Mononuclear cell (primary cell): ENCODE data around the gene ARL6IP4. TPM values are rescaled to one million over a fixed set of nuclear protein-coding genes. Genes with fewer than 3 reads are reported as not detected.

ENCODE experiments used
- H3K27me3 ChIP-seq: 2 replicates; pipeline ENCODE4 v1.6.0; 2011; ENCODE audit warnings: low read length, control low read depth; ENCODE audit not compliant: insufficient read depth
- H3K4me1 ChIP-seq: 2 replicates; pipeline ENCODE4 v1.5.1; 2011; ENCODE audit warnings: mild to moderate bottlenecking, low read length, control low read depth; ENCODE audit not compliant: insufficient read depth
- H3K4me3 ChIP-seq: 2 replicates; pipeline ENCODE4 v1.5.1; 2011; ENCODE audit warnings: mild to moderate bottlenecking, low read length, moderate library complexity
- H3K9me3 ChIP-seq: 2 replicates; pipeline ENCODE4 v1.5.1; 2011; ENCODE audit warnings: low read depth, mild to moderate bottlenecking, control low read depth, low read length
- total RNA-seq: library from RNA; depleted of rRNA; stranded (reverse); fragments of >200 nt; gene quantifications from one replicate; pipeline ENCODE4 v1.2.3, GENCODE V29; 2012

Gene ARL6IP4
- total RNA-seq, 1 donor: 123 TPM

DNA sequence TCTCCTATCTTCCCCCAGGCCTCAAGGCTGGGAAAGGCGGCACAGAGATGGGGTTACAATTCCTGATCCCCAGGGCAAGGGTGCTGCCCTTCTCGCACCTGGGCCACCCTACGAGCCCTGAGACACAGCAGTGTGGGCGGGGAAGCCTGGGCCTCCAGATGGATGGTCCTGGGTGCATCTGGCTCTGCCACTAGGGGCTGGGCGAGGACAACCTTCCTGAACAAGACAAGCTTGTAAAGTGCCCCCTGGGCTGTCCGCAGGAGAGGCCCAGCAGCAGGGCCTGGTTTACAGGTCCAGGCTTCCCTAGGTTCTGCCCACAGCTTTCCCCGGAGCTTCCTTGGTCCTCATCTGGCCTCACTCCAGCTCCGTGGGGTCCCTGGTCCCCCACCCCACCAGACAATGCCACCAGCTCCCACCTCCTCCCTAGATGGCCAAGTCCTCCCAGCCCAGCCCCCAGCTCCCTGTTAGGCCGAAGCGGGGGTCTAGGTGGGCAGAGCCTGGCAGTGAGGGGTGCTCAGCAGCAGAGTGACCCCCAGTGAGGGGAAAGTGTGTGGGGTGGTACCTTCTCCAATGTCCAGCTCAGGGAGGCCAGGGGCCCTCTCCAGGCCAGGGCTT is 8.9 kb downstream of the ARL6IP4 start:
- no peaks in the 10 kb centered on the region for H3K9me3 ChIP-seq
- H3K4me1 ChIP-seq: peaks cover 10% of the 10 kb centered on the region
- H3K27me3 ChIP-seq: no peaks in the 10 kb centered on the region
- no peak overlapping the region for H3K4me3 ChIP-seq

- no peaks in the 10 kb centered on the region for H3K27me3 ChIP-seq
- H3K9me3 ChIP-seq: no peaks in the 10 kb centered on the region
- peaks cover 4% of the 10 kb centered on the region for H3K4me1 ChIP-seq
- no peak overlapping the region for H3K4me3 ChIP-seq
Observed at GRCh38 chr12:122989874-122990419, 9.5 kb downstream of the ARL6IP4 start.

DNA sequence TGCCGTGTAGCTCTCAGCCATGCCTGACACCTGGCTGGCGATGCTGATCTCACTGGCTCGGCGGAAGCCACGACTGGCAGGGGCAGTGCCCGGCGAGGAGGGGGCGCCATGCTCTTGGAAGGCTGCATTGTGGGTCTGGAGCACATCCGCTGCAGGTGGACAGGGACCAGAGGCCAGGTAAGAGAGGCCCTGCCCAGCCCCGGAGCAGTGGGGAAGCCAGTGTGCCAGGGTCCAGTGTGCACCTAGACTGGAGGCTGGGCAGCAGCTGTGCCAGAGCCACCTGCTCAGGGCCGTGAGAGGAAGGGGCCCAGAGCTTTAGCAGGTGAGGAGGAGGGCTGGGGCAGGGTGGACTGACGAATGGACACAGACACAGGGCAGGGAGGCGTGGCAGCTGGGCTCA is 10.1 kb downstream of the ARL6IP4 start:
- no peaks in the 10 kb centered on the region for H3K27me3 ChIP-seq
- no peak overlapping the region for H3K4me3 ChIP-seq
- H3K4me1 ChIP-seq: no peaks in the 10 kb centered on the region
- no peaks in the 10 kb centered on the region for H3K9me3 ChIP-seq

DNA sequence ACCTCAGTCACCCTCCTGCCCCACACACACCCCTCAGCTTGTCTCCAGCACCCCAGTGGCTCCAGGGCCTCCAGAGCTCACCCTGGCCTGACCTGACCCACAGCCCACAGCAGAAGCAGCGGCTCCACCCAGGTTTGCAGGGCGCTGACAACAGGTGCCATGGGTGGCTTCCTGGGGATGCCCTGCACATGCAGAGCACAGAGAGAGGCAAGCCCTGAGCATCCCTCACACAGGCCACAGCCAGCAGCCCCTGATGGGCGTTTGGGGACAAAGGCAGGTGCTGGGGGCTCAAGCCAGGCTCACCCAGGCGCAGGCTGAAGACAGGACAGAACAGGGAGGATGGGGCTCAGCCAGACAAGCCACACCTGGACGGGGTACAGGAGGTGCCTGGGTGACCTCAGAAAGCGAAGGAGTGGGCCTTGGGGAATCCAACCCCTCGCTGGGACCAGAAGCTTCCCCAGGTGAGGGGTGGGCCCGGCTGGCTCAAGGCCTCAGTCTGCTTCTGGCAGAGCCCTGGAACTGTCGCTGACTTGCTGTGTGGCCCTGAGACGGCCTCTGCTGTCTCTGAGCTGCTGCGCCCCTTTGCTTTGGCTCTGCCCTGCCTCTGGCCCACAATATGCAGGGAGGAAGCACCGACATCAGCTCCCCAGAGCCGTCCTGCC is 10.6 kb downstream of the ARL6IP4 start:
- no peaks in the 10 kb centered on the region for H3K4me1 ChIP-seq
- no peaks in the 10 kb centered on the region for H3K9me3 ChIP-seq
- H3K27me3 ChIP-seq: no peaks in the 10 kb centered on the region
- no peak overlapping the region for H3K4me3 ChIP-seq

DNA sequence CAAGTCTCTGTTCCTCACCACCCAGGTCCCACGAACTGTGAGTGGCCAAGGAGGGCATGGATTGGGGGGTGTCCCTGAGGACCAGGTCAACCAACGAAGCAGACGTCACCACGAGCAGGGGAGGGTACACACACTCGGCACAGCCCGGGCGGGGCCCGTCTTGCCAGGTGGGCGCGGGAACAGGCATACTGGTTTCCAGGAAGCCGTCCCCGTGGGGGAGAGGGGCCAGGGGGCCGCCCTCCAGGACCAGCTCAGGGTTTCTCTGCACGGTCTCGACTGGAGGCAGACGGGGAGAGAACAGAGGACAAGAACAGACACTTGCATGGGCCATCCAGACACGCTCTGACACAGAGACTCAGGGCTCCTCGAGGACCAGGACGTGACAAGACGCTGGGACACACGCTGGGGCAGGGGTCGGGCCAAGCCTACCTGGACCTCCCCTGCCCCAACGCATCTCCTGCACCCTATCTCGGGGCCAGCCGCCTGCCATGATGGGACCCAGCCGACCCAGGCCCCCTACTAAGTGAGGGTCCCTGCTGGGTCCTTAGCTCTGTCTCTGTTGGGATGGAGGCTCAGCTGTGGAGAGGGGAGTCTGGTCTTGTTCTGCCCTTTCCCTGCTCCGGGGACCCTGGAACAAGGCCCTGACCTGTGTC is 11.3 kb downstream of the ARL6IP4 start:
- no peaks in the 10 kb centered on the region for H3K9me3 ChIP-seq
- no peaks in the 10 kb centered on the region for H3K27me3 ChIP-seq
- H3K4me1 ChIP-seq: no peaks in the 10 kb centered on the region
- H3K4me3 ChIP-seq: no peak overlapping the region

DNA sequence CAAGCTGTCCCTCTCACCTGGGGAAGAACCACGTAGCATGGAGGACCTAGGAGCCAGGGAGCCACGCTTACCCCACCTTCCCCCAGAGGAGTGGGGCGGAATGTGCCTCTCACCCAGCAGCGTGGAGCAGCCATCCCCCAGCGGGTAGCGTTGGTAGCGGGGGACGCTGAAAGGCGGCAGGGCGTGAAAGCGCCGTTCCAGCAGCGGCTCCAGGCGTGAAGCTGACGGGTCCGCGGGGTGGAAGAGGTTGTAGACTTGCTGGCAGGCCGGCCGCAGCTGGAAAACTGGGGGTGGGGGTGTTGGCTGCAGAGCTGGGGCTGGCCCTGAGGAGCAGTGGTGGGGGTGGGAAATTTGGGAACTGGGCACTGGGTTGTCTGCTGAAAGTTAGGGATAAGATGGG is 11.9 kb downstream of the ARL6IP4 start:
- H3K27me3 ChIP-seq: no peaks in the 10 kb centered on the region
- H3K4me1 ChIP-seq: no peaks in the 10 kb centered on the region
- no peak overlapping the region for H3K4me3 ChIP-seq
- H3K9me3 ChIP-seq: no peaks in the 10 kb centered on the region

GRCh38 chr12:122994140-122994675 is 13.7 kb downstream of the ARL6IP4 start:
- Histone ChIP-seq H3K9me3 (no peaks in the 10 kb centered on the region), H3K4me3 (no peak overlapping the region), H3K4me1 (no peaks in the 10 kb centered on the region)

GRCh38 chr12:122994781-122995502 is 14.5 kb downstream of the ARL6IP4 start:
- no peak overlapping the region for H3K4me3 ChIP-seq
- no peaks in the 10 kb centered on the region for H3K4me1 ChIP-seq
- H3K9me3 ChIP-seq: no peaks in the 10 kb centered on the region

More at GRCh38 chr12:122994140-122994675, 13.7 kb downstream of the ARL6IP4 start:
- no peaks in the 10 kb centered on the region for H3K27me3 ChIP-seq

GRCh38 chr12:122995503-122996187 is 15.2 kb downstream of the ARL6IP4 start:
- Histone ChIP-seq H3K27me3 (no peaks in the 10 kb centered on the region), H3K4me1 (no peaks in the 10 kb centered on the region), H3K4me3 (no peak overlapping the region), H3K9me3 (no peaks in the 10 kb centered on the region)

More at GRCh38 chr12:122994781-122995502, 14.5 kb downstream of the ARL6IP4 start:
- H3K27me3 ChIP-seq: no peaks in the 10 kb centered on the region

GRCh38 chr12:122996188-122996601 is 15.7 kb downstream of the ARL6IP4 start:
- Histone ChIP-seq H3K9me3 (no peaks in the 10 kb centered on the region), H3K4me1 (no peaks in the 10 kb centered on the region), H3K27me3 (no peaks in the 10 kb centered on the region), H3K4me3 (no peak overlapping the region)

- Histone ChIP-seq H3K4me3 (no peak overlapping the region), H3K27me3 (no peaks in the 10 kb centered on the region)
Observed at GRCh38 chr12:122996621-122997342, 16.3 kb downstream of the ARL6IP4 start.

DNA sequence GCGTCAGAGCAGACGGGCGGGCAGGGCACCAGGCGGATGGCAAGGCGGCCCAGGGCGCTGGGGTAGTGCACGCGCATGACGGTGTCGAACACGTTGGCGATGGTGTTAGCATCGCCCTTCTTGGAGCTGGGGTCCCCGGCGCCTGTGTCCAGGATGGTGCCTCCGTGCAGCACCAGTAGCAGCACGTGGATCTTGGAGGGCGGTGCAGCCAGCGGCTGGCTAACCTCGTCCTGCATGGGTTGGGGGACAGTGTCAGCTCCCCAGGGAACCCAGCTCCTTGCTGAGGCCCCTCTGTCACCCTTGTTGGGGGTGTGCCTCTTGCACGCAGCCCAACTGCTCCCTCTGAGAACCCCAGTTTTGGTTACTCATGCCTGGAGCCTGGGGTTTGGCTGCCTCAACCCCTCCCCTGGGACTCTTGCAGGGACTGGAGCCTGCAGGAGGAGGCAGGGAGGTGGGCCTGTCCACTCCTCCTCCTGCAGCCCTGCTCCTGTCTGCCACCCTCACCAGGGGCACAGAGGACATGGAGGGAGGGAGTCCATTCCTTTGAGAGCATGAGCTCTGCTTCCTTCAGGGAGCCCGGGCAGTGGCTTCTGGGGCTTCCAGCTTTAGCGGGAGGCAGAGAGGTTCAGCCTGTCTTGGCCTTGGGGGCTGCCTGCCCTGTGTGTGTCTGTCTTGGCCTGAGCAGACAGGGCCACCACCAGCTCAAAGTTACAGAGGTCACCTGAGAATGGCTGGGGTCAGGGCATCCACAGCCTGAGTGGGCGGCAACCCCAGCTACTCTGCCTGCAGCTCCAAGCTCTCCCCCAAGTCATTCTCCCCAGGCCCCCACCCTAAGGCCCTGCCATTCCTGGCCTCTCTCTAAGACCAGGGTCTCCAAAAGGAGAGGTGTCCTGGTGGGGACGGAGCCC is 17.1 kb downstream of the ARL6IP4 start:
- Histone ChIP-seq H3K4me3 (no peak overlapping the region), H3K9me3 (no peaks in the 10 kb centered on the region), H3K4me1 (no peaks in the 10 kb centered on the region), H3K27me3 (no peaks in the 10 kb centered on the region)

More at GRCh38 chr12:122996621-122997342, 16.3 kb downstream of the ARL6IP4 start:
- Histone ChIP-seq H3K9me3 (no peaks in the 10 kb centered on the region), H3K4me1 (no peaks in the 10 kb centered on the region)

GRCh38 chr12:122998316-122998715 is 17.8 kb downstream of the ARL6IP4 start:
- Histone ChIP-seq H3K27me3 (no peaks in the 10 kb centered on the region), H3K4me3 (no peak overlapping the region), H3K4me1 (no peaks in the 10 kb centered on the region), H3K9me3 (no peaks in the 10 kb centered on the region)
